ENCODE data around the gene NRF1.
"Not testable (repeated sequence)": the region's sequence is repeated elsewhere in the genome, so short reads cannot be mapped to it uniquely, and the experiment has no call there.

NRF1 gene

GRCh38 chr7:129611246-129612111, at the start of gene NRF1:
TSS of gene NRF1 (plus strand) at chr7:129611720. CDS start at chr7:129657352, 45,632 bp downstream.
- DNase-seq (ENCODE audit: low read depth), result peak; percentile 76

- not testable (repeated sequence) for DNase-seq (ENCODE audit: low read depth)
These were observed 45.2 kb upstream of the NRF1 start for GRCh38 chr7:129566323-129566722.

- no peak for DNase-seq (ENCODE audit: low read depth)
These were observed 44.1 kb upstream of the NRF1 start for GRCh38 chr7:129567377-129567776.

GRCh38 chr7:129568240-129568639, 43.3 kb upstream of the NRF1 start:
- DNase-seq (ENCODE audit: low read depth), result no peak

GRCh38 chr7:129569326-129569725, 42.2 kb upstream of the NRF1 start:
- no peak for DNase-seq (ENCODE audit: low read depth)

- DNase-seq (ENCODE audit: low read depth), result no peak
These were observed 41.7 kb upstream of the NRF1 start for GRCh38 chr7:129569811-129570215.

- DNase-seq (ENCODE audit: low read depth), result no peak
These were observed 40.3 kb upstream of the NRF1 start for GRCh38 chr7:129571201-129571600.

- DNase-seq (ENCODE audit: low read depth), result no peak
These were observed 39.3 kb upstream of the NRF1 start for GRCh38 chr7:129572205-129572604.

- no peak for DNase-seq (ENCODE audit: low read depth)
These were observed 37.0 kb upstream of the NRF1 start for GRCh38 chr7:129574487-129574886.

- DNase-seq (ENCODE audit: low read depth), result no peak
These were observed 35.8 kb upstream of the NRF1 start for GRCh38 chr7:129575699-129576098.

- DNase-seq (ENCODE audit: low read depth), result no peak
These were observed 35.4 kb upstream of the NRF1 start for GRCh38 chr7:129576138-129576537.

- no peak for DNase-seq (ENCODE audit: low read depth)
These were observed 32.7 kb upstream of the NRF1 start for GRCh38 chr7:129578829-129579228.

- DNase-seq (ENCODE audit: low read depth), result not testable (repeated sequence)
These were observed 25.3 kb upstream of the NRF1 start for GRCh38 chr7:129586179-129586578.

GRCh38 chr7:129588268-129588667, 23.3 kb upstream of the NRF1 start:
- DNase-seq (ENCODE audit: low read depth), result no peak

- DNase-seq (ENCODE audit: low read depth), result no peak
These were observed 19.7 kb upstream of the NRF1 start for GRCh38 chr7:129591868-129592267.

GRCh38 chr7:129596386-129596785, 15.1 kb upstream of the NRF1 start:
- not testable (repeated sequence) for DNase-seq (ENCODE audit: low read depth)

- DNase-seq (ENCODE audit: low read depth), result no peak
These were observed 13.8 kb upstream of the NRF1 start for GRCh38 chr7:129597672-129598071.

- DNase-seq (ENCODE audit: low read depth), result no peak
These were observed 12.3 kb upstream of the NRF1 start for GRCh38 chr7:129599174-129599573.

GRCh38 chr7:129603594-129603993, 7.9 kb upstream of the NRF1 start:
- DNase-seq (ENCODE audit: low read depth), result not testable (repeated sequence)

- not testable (repeated sequence) for DNase-seq (ENCODE audit: low read depth)
These were observed 7.5 kb upstream of the NRF1 start for GRCh38 chr7:129604021-129604420.

- DNase-seq (ENCODE audit: low read depth), result no peak
These were observed 6.6 kb upstream of the NRF1 start for GRCh38 chr7:129604713-129605437.

GRCh38 chr7:129605960-129606614, 5.4 kb upstream of the NRF1 start:
- no peak for DNase-seq (ENCODE audit: low read depth)

- no peak for DNase-seq (ENCODE audit: low read depth)
These were observed 4.7 kb upstream of the NRF1 start for GRCh38 chr7:129606803-129607202.
